Glomerular endothelial cell (primary cell): ENCODE measurements around the gene MLLT6. TPM values are rescaled to one million over a fixed set of nuclear protein-coding genes. Genes with fewer than 3 reads are reported as not detected.

Experiments used
- DNase-seq: peaks from one replicate; pipeline ENCODE4 v3.0.0-alpha.2; 2011; ENCODE audit warnings: low read depth, low spot score; ENCODE audit errors: extremely low read depth
- total RNA-seq: library from RNA; depleted of rRNA; stranded (reverse); fragments of >200 nt; gene quantifications from 2 replicates; pipeline ENCODE4 v1.2.3, GENCODE V29; 2015

MLLT6 gene
- total RNA-seq, 1 donor from 2014 or later, result 45.8 TPM

- no peak for DNase-seq
Measured at GRCh38 chr17:38706505-38707216, 1.6 kb downstream of the MLLT6 start.

- DNase-seq, result no peak
Measured at GRCh38 chr17:38707678-38708351, 2.7 kb downstream of the MLLT6 start.

- DNase-seq, result no peak
Measured at GRCh38 chr17:38709104-38709820, 4.2 kb downstream of the MLLT6 start.

- DNase-seq, result no peak
Measured at GRCh38 chr17:38709864-38710603, 5.0 kb downstream of the MLLT6 start.

GRCh38 chr17:38710604-38710962 lies 5.5 kb downstream of the MLLT6 start:
- no peak for DNase-seq

GRCh38 chr17:38710985-38711384 lies 5.9 kb downstream of the MLLT6 start:
- DNase-seq, result no peak

- DNase-seq, result no peak
Measured at GRCh38 chr17:38711792-38712571, 6.9 kb downstream of the MLLT6 start.

- DNase-seq, result no peak
Measured at GRCh38 chr17:38712593-38712992, 7.5 kb downstream of the MLLT6 start.

- DNase-seq, result no peak
Measured at GRCh38 chr17:38713456-38714075, 8.5 kb downstream of the MLLT6 start.

GRCh38 chr17:38715216-38715943 lies 10.3 kb downstream of the MLLT6 start:
- no peak for DNase-seq

GRCh38 chr17:38716368-38717005 lies 11.4 kb downstream of the MLLT6 start:
- DNase-seq, result no peak

GRCh38 chr17:38717139-38717745 lies 12.2 kb downstream of the MLLT6 start:
- no peak for DNase-seq

GRCh38 chr17:38719289-38719942 lies 14.3 kb downstream of the MLLT6 start:
- DNase-seq, result no peak

- DNase-seq, result no peak
Measured at GRCh38 chr17:38719943-38720641, 15.0 kb downstream of the MLLT6 start.

- no peak for DNase-seq
Measured at GRCh38 chr17:38720941-38721340, 15.9 kb downstream of the MLLT6 start.

- no peak for DNase-seq
Measured at GRCh38 chr17:38721802-38722201, 16.7 kb downstream of the MLLT6 start.

- DNase-seq, result no peak
Measured at GRCh38 chr17:38724337-38724988, 19.4 kb downstream of the MLLT6 start.
